Neutrophil (primary cell): ENCODE data around the gene R3HDM1.

Experiments
- H3K27ac ChIP-seq: fragments of 200-600 bp; sonication (generic); 2 replicates; pipeline ENCODE4 v1.5.1; 2016; ENCODE audit warnings: mild to moderate bottlenecking, moderate library complexity
- H3K27me3 ChIP-seq: fragments of 200-600 bp; sonication (generic); 2 replicates; pipeline ENCODE4 v1.6.0; 2016; ENCODE audit warnings: mild to moderate bottlenecking
- H3K36me3 ChIP-seq: fragments of 200-600 bp; sonication (generic); 2 replicates; pipeline ENCODE4 v1.5.1; 2017
- H3K4me1 ChIP-seq, 2 experiments: fragments of 200-600 bp in 1 of 2; sonication (generic) in 1 of 2; 1 replicate in 1 of 2; 2 replicates in 1 of 2; pipeline versions ENCODE4 v1.5.1 to v1.6.1; 2013 to 2016; ENCODE audit warnings: low read depth in 1 of 2, low read length in 1 of 2, mild to moderate bottlenecking in 1 of 2, moderate library complexity in 1 of 2; ENCODE audit not compliant: control insufficient read depth in 1 of 2, insufficient read depth in 1 of 2
- H3K4me3 ChIP-seq, 2 experiments: fragments of 200-600 bp in 1 of 2; sonication (generic) in 1 of 2; 1 replicate in 1 of 2; 2 replicates in 1 of 2; pipeline ENCODE4 v1.5.1; 2013 to 2016; ENCODE audit warnings: low read depth in 1 of 2, low read length in 1 of 2, mild to moderate bottlenecking in 1 of 2, moderate library complexity in 1 of 2
- H3K9me3 ChIP-seq: fragments of 200-600 bp; sonication (generic); 2 replicates; pipeline ENCODE4 v1.5.1; 2016
- CTCF ChIP-seq: fragments of 200-600 bp; sonication (generic); IDR thresholded peaks from 2 replicates; pipeline ENCODE4 v1.5.1; 2016; ENCODE audit warnings: antibody characterized with exemption

R3HDM1 gene

GRCh38 chr2:135633582-135633981 is 102.3 kb downstream of the R3HDM1 start:
- Histone ChIP-seq H3K4me3 (no peak overlapping the region), H3K27me3 (no peaks in the 10 kb centered on the region), H3K36me3 (peaks cover 37% of the 10 kb centered on the region), H3K27ac (no peak overlapping the region), H3K4me1 (no peaks in the 10 kb centered on the region), H3K9me3 (no peaks in the 10 kb centered on the region)
- TF ChIP-seq CTCF: no peak

DNA sequence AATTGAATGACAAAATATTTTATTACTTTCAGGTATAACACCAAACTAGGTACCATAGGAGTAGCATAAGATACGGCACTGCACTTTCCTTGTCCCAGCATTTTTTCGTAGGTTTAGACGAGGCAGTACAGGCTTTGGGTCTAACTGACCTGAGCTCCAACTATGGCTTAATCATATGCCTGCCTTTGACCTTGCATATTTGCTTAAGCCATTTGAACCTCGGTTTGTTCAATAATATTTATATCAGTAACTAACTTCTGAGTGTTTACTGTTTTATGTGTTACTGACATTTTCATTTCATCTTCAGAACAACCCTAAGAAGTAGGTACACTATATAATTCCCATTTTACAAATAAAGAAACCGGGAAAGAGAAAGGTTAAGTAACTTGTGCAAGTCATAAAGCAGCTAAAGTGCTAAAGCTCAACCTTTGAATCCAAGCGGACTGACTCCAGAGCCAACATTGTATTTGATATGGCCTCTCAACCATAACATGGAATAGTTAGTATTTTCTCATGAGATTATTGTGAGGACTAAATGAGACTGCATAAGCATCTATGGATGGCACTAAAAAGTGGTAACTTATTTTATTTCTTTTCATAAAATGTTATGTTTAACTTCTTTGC is 104.0 kb downstream of the R3HDM1 start:
- peaks cover 44% of the 10 kb centered on the region for H3K36me3 ChIP-seq
- no peaks in the 10 kb centered on the region for H3K27me3 ChIP-seq
- no peaks in the 10 kb centered on the region for H3K9me3 ChIP-seq
- H3K4me3 ChIP-seq: no peak overlapping the region
- H3K27ac ChIP-seq: no peak overlapping the region
- H3K4me1 ChIP-seq: no peaks in the 10 kb centered on the region
- TF ChIP-seq CTCF: no peak

DNA sequence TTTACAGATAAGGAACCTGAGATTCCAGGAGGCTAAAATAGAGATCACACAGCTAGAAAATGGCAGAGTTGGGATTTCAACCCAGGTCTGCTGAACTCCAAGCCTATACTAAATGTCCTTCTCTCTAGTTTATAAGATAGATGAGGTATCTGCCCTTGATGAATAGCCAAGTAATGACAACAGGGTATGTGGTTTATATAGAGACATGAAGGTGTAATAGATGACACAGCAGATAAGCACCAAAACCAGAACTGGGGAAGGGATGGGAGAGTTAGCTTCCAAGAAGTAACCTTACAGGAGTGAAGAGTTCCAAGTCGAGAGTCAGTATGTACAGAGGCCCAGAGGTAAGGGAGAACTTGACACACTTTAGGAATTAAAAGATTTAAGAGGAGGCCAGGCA is 105.7 kb downstream of the R3HDM1 start:
- TF ChIP-seq CTCF: no peak
- Histone ChIP-seq H3K9me3 (no peaks in the 10 kb centered on the region), H3K36me3 (peaks cover 47% of the 10 kb centered on the region), H3K4me3 (no peak overlapping the region), H3K4me1 (no peaks in the 10 kb centered on the region), H3K27ac (no peak overlapping the region), H3K27me3 (no peaks in the 10 kb centered on the region)

DNA sequence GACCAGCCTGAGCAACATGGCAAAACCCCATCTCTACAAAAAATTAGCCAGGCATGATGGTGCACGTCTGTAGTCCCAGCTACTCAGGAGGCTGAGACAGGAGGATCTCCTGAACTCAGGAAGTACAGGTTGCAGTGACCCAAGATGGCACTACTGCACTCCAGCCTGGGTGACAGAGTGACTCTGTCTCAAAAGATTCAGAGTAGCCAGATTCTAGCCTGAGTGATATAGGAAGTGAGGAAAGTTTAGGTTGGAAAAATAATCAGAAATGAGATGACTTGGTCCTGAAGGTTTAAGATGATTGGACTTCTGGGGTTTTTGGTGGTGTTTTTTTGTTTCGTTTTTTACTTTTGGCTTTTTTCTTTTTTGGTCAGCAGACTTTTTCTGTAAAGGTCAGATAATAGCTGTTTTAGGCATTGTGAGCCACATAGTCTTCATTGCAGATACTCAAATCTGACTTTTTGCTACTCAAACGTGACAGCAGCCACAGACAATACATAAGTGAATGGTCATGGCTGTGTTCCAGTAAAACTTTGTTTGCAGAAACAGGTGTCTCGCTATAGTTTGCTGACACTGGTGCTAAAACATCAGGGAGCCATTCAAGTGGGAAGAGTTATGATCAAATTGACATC is 106.3 kb downstream of the R3HDM1 start:
- Histone ChIP-seq H3K4me1 (no peaks in the 10 kb centered on the region), H3K4me3 (no peak overlapping the region), H3K36me3 (peaks cover 48% of the 10 kb centered on the region)

DNA sequence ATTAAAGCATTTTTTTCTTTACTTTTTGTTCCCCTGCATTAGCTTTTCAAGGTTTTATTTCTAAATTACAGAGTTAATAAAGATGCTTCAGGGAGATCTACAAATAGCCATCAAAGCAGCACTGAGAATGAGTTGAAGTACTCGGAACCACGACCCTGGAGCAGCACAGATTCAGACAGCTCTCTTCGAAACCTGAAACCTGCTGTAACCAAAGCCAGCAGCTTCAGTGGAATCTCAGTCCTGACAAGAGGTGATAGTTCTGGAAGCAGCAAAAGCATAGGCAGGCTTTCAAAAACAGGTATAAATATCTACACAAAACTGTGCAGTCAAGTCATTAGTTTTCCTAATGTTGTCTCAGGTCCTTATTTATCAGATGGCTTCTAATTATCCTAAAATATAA is 107.5 kb downstream of the R3HDM1 start:
- no peak for TF ChIP-seq CTCF
- no peak overlapping the region for H3K4me3 ChIP-seq
- peaks cover 45% of the 10 kb centered on the region for H3K36me3 ChIP-seq
- no peaks in the 10 kb centered on the region for H3K4me1 ChIP-seq
- H3K27me3 ChIP-seq: no peaks in the 10 kb centered on the region
- no peaks in the 10 kb centered on the region for H3K9me3 ChIP-seq
- no peak overlapping the region for H3K27ac ChIP-seq

More for the DNA sequence above, 106.3 kb downstream of the R3HDM1 start:
- Histone ChIP-seq H3K27ac (no peak overlapping the region), H3K27me3 (no peaks in the 10 kb centered on the region), H3K9me3 (no peaks in the 10 kb centered on the region)
- TF ChIP-seq CTCF: no peak
